SHP77 treated with DMSO at 0.1 percent for 48 hours (cell line): ENCODE measurements around the gene TSHZ3.

Experiments
- DNase-seq: peaks from one replicate; lab custom pipeline; 2025; lab: John Stamatoyannopoulos, UW

TSHZ3 gene

DNA sequence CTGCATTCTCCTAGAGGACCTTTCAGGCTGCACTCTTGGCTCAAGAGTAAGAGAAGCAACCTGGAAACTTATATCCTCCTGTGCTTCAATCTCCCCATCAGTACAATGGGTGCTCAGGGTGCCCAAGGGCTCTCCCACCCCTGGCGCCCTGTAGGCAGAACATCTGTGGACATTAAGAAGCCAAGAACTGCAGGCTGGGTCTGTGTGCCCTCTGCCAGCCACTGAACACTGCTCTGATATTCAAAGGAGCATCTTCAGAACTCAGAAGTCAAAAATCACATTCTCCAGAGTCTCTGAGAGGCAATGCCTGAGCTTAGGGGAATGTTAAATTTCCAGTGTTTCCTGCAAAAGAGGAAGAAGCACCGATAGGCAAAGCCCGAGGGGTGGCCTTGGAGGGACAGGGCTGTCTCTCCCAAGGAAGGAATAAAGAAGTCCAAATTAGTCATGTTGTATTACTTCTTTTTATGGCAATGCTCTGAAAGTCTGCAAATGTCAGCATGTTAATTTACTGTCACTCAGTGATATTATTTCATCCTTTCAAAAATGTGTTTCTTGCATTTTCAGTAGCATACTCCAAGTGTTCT, 88.1 kb downstream of the TSHZ3 start:
- DNase-seq: no peak

GRCh38 chr19:31260171-31260933, 88.9 kb downstream of the TSHZ3 start:
- no peak for DNase-seq

- DNase-seq: no peak
Measured at GRCh38 chr19:31258211-31259052, 90.8 kb downstream of the TSHZ3 start.

GRCh38 chr19:31257426-31258130, 91.7 kb downstream of the TSHZ3 start:
- no peak for DNase-seq

DNA sequence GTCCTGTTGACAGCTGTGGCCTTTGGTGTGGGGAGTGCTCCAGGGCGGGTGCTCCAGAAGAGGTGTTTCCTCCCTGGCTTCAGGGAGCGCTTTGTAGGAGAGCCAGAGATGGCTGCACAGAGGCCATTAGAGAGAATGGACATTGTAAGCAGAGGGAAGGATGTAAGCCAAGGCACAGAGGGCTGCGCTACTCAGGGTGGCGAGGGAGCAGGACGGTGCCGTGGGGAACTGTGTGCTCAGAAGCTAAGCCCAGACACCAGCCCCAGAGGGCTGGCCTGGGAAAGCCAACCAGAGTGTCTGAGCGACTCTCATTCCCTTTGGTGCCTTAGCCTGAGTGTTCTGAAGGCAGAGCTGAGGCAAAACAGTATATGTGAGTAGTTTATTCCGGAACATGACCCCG, 92.2 kb downstream of the TSHZ3 start:
- no peak for DNase-seq

GRCh38 chr19:31256593-31256960, 92.7 kb downstream of the TSHZ3 start:
- DNase-seq: no peak

DNA sequence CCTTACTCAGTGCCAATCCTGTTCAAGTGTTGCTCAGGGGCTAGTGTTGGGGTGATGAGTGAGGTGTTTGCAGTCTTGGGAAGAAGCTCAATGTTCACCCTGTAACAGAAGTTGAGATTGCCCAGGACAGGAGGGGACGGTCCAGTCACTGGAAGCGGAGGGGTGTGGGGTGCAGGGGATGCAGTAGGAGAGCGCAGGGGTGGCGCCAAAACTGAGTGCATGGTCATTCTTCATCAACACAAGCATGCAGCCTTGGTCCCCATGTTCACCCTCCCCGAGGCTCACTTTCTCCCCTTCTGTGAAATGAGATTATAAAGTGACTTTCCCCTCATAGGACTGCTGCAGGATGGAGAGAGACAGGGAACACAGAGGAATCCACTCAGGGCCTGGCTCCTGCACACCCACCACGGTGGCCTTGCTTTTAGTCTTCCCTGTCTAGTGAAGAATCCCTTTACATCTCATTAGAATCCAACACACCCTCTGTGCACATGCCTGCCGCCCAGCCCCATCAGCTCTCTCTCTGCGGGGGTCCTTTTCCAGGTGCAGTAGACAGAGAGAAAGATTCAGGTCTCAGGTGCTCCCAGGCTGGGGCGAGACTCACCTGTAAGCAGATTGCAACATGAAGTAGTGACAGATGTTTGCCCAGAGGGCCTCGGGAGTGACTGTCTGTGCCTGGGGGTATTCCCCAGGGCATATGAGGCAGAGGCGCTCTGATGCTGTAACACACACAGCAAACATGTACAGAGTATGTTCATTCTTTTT, 93.2 kb downstream of the TSHZ3 start:
- DNase-seq: no peak

- DNase-seq: no peak
Measured at GRCh38 chr19:31255174-31255799, 93.9 kb downstream of the TSHZ3 start.

GRCh38 chr19:31254611-31255010, 94.6 kb downstream of the TSHZ3 start:
- no peak for DNase-seq

GRCh38 chr19:31254180-31254551, 95.1 kb downstream of the TSHZ3 start:
- DNase-seq: no peak

DNA sequence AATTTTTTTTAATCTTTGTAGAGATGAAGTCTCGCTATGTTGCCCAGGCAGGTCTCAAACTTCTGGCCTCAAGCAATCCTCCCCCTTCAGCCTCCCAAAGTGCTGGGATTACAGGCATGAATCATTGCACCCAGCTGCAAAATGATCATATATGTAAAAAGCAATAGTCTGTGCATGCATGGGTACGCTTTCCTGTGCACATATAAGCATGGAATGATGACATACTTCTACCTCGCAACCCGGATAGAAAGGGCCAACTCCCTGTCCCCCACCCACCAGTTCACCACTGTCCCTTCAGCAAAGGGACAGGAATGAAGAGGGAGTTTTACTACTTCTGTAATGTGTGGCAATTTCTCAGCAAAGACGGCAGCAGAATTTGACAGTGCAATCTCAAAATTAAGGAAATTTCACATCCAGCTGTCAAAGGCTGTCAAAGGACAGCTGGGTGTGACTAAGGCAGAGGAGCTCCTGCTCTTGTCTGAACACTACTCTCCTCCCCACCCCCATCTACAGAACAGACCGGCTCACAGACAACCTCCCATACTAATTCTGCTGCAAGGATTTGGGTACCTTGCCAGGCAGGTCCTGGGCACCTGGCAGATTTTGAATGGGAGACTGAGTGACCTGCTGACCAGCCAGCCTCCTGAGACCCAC, 95.6 kb downstream of the TSHZ3 start:
- no peak for DNase-seq

- no peak for DNase-seq
Measured at GRCh38 chr19:31252441-31252840, 96.8 kb downstream of the TSHZ3 start.

- DNase-seq: no peak
Measured at GRCh38 chr19:31249217-31249616, 100.0 kb downstream of the TSHZ3 start.

DNA sequence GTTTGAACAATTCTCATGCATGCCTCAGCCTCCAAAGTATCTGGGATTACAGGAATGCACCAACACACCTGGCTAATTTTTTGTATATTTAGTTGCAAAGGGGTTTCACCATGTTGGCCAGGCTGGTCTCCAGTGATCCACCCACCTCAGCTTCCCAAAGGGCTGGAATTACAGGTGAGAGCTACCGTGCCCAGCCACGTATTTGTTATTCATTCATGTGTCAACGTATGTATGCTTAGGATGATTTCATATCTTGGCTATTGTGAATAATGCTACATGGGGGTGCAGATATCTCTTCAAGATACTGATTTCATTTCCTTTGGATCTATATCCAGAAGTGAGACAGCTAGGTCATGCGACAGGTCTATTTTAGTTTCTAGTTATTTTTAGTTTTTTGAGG, 113.4 kb downstream of the TSHZ3 start:
- DNase-seq: no peak

DNA sequence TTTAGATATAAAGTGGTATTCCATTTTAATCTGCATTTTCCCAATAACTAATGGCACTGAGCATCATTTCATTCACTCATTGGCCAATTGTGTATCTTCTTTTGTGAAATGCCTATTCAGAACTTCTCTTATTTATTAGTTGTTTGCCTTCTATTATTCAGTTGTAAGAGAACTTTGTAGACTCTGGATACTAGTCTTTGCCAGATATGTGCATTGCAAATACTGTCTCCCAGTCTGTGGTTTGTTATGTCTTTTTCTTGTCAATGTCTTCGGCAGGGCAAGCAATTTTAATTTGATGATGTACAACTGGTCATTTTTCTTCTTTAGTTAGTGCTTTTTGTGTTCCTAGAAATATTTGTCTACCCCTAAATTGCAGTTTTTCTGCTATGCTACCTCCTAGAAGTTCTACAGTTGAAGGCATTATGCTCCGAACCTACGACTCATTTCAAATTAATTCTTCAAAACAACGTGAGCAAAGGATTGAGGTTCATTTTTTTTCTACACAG, 115.9 kb downstream of the TSHZ3 start:
- DNase-seq: no peak

DNA sequence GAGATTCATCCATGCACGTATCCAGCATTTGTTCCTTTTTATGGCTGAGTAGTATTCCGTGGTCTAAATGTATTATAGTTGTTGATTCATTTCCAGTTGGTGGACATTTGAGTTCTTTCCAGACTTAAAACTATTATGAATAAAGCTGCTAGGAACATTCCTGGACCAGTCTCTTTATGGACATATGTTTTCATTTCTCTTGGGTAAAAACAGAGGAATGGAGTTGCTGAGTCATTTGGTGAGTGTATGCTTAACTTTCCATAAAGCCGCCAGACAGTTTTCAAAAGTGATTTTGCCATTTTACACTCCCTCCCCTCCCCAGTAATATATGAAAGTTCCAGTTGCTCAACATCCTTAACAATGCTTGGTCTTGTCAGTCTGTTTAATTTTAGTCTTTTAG, 116.4 kb downstream of the TSHZ3 start:
- no peak for DNase-seq

DNA sequence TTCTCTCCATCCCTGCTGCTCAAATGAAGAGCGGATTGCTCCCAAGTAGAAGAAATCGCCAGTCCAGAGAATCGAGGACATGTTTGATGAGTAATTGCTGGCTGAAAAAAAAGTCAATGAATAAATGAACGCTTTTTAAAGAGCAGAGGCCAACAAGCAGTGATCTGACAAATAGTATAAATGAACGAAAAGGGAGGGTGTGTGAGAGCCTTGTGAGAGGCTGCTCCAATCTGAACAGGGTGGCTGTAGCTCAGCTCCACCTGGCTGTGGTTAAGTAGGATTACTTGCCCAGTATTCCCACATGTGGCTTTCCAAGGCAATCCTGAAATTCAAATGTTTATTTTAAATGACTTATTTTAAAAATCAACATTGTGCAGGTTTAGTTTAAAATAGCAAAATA, 117.1 kb downstream of the TSHZ3 start:
- no peak for DNase-seq

DNA sequence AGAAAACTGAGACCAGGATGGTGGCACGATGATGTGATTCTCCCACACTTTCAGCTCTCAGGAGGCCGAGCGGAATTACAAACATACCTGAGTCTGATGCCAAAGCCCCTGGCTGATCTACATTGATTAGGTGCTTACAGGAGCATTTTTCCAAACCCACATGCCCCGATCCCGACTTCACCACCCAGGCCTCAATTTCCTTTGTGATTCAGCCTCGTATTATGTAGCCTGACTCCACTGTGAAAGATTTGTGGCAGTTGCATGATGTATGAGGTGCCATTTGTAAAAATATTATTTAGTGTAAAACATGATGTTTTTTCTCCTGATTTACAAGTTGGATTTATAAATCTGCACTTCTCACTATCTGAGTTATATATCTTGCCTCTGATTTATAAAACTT, 118.0 kb downstream of the TSHZ3 start:
- DNase-seq: no peak

DNA sequence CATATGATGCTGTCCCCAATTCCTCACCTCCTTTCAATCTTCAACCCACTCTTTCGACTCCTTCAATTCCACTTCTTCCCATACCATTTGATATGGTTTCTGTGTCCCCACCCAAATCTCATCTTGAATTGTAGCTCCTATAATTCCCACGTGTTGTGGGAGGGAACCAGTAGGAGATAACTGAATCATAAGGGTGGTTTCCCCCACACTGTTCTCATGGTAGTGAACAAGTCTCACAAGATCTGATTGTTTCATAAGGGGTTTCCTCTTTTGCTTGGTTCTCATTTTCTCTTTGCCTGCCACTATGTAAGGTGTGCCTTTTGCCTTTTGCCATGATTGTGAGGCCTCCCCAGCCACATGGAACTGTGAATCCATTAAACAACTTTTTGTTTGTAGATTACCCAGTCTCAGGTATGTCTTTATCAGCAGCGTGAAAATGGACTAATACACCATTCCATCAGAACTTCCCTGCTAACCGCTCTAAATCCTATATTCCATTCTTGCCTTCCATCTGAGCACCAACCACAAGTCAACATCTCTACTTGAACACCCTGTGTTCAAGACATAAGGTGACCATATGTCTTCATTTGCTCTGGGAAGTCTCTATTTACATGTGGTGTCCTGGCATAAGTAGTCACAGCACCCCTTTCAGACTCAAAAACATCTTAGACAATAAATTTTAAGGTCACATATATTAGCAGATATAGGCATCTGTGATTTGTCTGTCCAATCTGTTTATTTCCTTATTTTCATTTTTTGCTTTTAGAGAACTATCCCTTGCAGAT, 122.9 kb downstream of the TSHZ3 start:
- no peak for DNase-seq
